HG03342 (cell line): ENCODE data around the gene GRIK2.

Experiments
- ATAC-seq: cut with Tn5 transposase; IDR thresholded peaks from one replicate; pipeline ENCODE4 v1.9.1; 2021; ENCODE audit warnings: mild to moderate bottlenecking, moderate library complexity; ENCODE audit not compliant: unreplicated experiment

GRIK2 gene

DNA sequence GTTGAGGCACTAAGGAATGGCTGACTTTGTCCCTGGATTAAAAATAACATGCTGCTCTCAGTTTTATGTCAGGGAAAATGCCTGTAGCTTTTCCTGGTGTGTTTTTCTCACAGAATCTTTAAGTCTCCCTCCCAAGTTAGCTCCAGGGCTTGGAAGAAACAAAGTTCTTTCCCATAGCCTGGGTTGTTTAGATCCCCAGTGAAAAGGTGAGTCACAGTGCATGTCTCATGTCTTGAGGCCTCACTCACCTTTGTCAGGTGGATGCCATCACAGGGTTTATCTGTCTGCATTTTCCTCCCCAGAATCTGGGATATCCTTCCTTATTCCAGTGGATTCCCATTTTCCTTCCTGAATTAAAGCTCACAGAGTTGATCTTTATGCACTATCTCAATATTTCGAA is 722.4 kb downstream of the GRIK2 start:
- ATAC-seq, result no peak

DNA sequence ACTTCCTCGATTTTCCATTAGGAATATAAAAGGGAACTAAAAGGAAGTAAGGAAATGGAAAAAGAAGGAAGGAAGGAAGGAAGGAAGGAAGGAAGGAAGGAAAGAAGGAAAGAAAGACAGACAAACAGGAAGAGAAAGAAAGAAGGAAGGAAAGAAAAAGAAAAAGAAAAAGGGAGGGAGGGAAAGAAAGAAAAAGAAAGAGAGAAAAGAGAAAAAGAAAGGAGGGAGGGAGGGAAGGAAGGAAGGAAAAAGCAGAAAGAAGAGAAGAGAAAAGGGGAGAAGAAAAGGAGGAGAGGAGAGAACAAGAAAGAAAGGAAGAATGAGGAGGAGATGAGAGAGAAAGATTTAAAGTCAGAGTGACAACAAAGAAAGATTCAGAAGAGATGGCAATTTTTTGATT is 724.5 kb downstream of the GRIK2 start:
- no peak for ATAC-seq
